Gastroesophageal sphincter (tissue), 3 donors: ENCODE measurements around the gene TACC3.

Source experiments
- CTCF ChIP-seq, 4 experiments: fragments of 200-600 bp in 2 of 4; fragments of 450-650 bp in 2 of 4; sonication (generic) in 1 of 4; IDR thresholded peaks; one replicate each; pipeline ENCODE4 v1.5.1; 2017 to 2019; ENCODE audit warnings: antibody characterized with exemption in 4 of 4, mild to moderate bottlenecking in 2 of 4, moderate library complexity in 2 of 4
- EP300 ChIP-seq: sonication (generic); formaldehyde crosslinking; IDR thresholded peaks from one replicate; pipeline ENCODE4 v1.6.1; 2017; ENCODE audit warnings: antibody characterized with exemption, mild to moderate bottlenecking
- POLR2A ChIP-seq, 2 donors: fragments of 450-650 bp; IDR thresholded peaks; one replicate each; pipeline ENCODE4 v1.6.1; 2017; ENCODE audit warnings: antibody characterized with exemption in 2 of 2, mild to moderate bottlenecking in 2 of 2, moderate library complexity in 1 of 2
- POLR2AphosphoS5 ChIP-seq: sonication (generic); formaldehyde crosslinking; IDR thresholded peaks from one replicate; pipeline ENCODE4 v1.6.1; 2017; ENCODE audit warnings: antibody characterized with exemption

DNA sequence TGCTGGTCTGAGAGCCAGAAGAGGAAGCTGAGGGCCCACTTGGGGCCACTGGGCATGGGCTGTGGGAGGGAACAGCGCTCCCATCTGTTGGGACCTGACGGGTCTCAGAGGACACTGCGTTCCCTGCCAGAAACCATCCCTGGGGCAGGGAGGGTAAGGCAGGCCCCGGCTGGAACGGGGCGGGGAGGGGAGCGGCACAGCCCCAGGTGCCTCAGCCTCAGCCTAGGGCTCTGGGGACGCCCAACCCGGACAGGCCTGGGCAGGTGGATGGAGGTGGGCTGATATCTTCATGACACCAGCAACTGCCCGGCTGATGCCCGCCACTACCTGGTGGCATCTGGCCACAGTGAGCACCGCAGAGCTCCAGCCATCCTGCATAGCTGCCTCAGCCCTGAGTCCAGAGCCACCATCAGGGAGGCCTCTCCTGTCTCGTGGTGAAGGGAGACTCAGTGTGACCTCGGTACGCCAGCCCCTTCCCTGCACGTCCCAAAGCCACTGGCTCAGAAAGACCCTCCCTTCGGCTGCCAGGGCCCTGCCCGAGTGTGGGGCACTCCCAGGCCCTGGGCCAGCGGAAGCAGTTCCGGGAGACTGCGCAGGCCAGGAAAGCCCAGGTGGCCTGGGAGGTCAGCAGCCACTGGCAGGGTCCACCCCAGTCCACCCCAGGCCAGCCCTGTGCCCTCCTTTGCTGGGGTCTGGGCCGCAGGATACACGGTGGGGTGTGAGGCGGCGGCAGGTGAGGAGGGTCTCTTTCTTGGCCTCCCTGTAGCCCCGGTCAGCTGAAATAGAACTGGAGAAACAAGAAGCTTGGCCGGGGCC is 37.2 kb downstream of the TACC3 start:
- no peak for TF ChIP-seq CTCF (IDR thresholded peaks at IDR 0.05)
- no peak for TF ChIP-seq POLR2AphosphoS5
- TF ChIP-seq POLR2A (IDR thresholded peaks at IDR 0.05): no peak
- no peak for TF ChIP-seq EP300
